ENCODE results near the gene HRK. TPM values are rescaled to one million over a fixed set of nuclear protein-coding genes. Genes with fewer than 3 reads are reported as not detected.
"Not testable (repeated sequence)": the region's sequence is repeated elsewhere in the genome, so short reads cannot be mapped to it uniquely, and the experiment has no call there.

Gene HRK
- total RNA-seq, 2 donors from 2014 or later = 0.05 to 0.09 TPM

- ATAC-seq = no peak
- intact Hi-C loops (cut with DNase I) = no loop called here
Observed at GRCh38 chr12:116835484-116835883, 45.8 kb downstream of the HRK start.

GRCh38 chr12:116833474-116833873 is 47.8 kb downstream of the HRK start:
- DNase-seq (no peak), ATAC-seq (no peak)
- intact Hi-C loops (cut with DNase I) = no loop called here

More at GRCh38 chr12:116835484-116835883, 45.8 kb downstream of the HRK start:
- no peak for DNase-seq

GRCh38 chr12:116832353-116832752 is 48.9 kb downstream of the HRK start:
- DNase-seq = no peak
- intact Hi-C loops (cut with DNase I) = no loop called here
- no peak for ATAC-seq

DNA sequence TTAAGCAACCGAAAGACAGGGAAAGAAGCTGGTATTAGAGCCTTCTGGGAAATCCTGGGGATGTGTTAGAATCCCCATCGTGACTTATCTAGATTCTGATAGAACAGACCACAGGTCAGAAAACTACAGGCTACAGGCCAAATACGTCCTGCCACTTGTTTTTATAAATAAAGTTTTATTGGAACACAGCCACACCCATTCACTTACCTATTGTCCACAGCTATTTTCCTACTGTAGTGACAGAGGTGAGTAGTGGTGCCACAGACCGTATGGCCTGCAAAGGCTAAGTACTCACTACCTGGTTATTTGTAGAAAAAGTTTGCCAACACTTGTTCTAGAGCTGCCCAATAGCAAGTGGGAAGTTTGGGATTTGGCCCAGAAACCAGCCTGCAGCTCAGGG is 53.8 kb downstream of the HRK start:
- DNase-seq = no peak
- intact Hi-C loops (cut with DNase I) = no loop called here
- no peak for ATAC-seq

DNA sequence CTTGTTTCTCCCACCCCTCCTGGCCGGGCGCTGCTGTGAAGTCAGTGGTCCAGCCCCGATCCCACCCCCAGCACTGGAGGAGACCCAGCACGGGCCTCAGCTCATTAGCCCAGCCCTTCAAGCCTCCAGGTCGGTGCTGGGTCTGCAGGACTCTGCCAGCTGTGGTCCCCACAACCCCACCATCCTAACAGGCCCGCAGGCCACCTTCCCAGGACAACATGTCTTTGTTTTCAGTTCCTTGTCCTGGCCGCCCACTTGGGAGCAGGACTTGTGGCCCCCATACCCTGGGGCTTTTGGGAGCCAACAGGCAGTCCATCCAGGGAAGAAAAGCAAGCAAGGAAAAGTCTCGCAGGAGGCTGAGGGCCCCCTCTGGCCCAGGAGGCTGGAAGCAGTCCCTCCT is 60.0 kb downstream of the HRK start:
- ATAC-seq = no peak
- intact Hi-C loops (cut with DNase I) = no loop called here
- no peak for DNase-seq

DNA sequence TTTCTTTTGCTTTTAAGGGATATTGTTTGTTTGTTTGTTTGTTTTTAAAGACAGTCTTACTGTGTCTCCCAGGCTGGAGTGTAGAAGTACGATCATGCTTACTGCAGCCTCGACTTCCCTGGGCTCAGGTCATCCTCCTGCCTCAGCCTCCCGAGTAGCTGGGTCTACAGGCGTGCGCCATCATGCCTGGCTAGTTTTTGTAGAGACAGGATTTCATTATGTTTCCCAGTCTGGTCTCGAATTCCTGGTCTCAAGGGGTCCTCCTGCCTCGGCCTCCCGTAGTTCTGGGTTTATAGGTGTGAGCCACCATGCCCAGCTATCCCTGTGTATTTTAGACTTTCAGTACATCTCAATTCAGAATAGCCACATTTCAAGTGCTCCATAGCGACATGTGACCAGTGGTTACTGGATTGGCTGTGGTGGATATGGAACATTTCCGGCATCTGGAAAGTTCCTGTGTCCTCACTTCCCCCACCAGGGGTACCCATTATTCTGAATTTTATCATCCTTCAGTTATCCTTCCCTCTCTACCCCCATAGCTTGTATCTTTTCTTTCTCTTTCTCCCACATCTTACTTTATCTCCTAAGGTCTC is 61.1 kb downstream of the HRK start:
- DNase-seq (peak; percentile 28), ATAC-seq (no peak)
- intact Hi-C loops (cut with DNase I) = no loop called here

DNA sequence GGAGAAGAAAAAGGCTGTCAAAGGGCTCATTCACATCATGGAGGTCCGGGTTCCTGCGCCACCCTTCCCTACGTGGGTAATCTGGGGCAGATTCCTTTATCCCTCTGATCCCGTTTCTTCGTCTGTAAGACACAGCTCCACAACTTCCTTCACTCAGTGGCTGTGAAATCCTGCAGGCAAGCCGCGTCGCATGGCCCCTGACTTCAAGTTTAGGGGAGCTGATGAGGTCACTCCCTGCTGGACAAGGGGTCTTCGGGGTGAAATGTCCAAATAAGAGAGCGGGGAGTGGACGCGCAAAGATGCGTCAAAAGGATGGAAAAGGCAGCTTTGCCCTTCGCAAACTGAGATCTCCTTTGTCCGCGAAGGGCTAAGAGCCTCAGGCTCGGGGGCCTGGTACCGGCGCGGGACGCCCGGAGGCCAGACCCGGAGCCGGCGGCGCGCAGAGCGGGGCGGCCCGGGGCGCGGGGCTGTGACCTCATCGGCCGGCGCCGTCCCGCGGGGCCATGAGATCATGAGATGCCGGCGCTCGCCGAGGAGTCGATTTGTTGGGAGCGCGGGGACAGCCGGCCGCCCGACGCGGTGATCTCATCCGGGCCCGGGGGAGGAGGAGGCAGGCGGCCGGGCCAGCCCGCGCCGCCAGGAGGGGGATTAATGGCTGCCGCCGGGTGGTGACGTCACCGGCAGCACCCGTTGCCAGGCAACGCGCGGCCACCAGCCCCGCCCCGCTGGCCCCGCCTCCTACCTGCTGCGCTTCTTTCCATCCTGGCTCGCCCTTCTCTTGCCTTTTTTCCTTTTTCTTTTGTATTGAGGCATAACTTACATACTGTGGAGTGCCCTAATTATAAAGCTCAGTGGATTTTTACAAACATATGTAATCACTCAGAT is 62.1 kb downstream of the HRK start:
- ATAC-seq (peak; percentile 98), DNase-seq (peak; percentile 93)
- intact Hi-C loops (cut with DNase I) = loop anchor here in 1 of 2 donors (2.0 kb wide), 1 partner anchor 80 kb away; the partner anchor contains the start of genes RNFT2 and SPRING1

GRCh38 chr12:116818341-116818856 is 62.8 kb downstream of the HRK start:
- ATAC-seq (peak; percentile 23 to 37), DNase-seq (peak; percentile 70)
- intact Hi-C loops (cut with DNase I) = loop anchor here in 1 of 2 donors (2.0 kb wide), 1 partner anchor 80 kb away; the partner anchor contains the start of genes RNFT2 and SPRING1

DNA sequence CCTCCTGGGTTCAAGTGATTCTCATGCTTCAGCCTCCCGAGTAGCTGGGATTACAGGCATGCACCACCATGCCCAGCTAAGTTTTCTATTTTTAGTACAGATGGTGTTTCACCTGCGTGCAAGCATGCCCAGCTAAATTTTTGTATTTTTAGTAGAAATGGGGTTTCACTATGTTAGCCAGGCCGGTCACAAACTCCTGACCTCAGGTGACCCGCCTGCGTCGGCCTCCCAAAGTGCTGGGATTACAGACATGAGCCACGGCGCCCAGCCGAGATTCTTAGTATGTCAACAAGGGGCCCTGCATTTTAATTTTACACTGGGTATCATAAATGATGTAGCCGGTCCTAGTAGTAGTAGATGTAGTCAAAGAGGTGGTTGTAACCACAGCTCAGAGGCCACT is 66.5 kb downstream of the HRK start:
- DNase-seq; ATAC-seq; intact Hi-C loops (cut with DNase I): not testable (repeated sequence)

DNA sequence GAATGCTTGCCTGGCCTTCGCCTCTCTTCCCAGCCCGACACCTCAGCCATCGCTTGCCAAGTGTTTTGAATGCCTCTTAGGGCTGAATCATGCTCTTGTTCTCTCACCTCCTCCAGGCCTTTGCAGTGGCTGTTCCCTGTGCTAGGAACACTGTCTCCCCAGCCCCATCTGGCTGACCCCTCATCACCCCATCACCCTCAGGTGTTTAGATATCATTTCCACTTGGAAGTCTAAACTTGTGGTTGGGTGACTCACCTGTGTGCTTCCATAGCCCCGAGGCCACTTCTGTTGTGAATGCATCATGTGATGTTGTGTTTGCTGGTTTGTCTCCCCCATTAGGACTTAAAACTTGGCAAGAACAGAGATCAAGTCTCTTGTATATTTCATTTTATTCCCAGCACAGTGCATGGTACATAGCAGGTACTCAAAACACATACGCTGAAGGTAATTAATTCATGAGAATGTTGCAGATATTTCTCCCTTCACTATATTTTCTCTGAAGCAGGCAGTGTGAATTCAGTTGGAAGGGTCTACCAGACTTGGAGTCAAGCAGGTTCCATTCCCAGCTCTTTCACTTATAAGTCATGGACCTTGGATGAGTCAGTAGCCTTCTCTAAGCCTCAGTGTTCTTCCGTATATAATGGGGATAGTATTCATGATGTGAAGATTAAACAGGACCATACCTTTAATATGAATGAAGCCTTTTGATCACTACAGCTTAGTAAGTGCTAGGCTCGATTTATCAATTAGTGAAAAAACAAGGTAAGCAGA is 67.8 kb downstream of the HRK start:
- DNase-seq (no peak), ATAC-seq (no peak)
- intact Hi-C loops (cut with DNase I) = no loop called here

DNA sequence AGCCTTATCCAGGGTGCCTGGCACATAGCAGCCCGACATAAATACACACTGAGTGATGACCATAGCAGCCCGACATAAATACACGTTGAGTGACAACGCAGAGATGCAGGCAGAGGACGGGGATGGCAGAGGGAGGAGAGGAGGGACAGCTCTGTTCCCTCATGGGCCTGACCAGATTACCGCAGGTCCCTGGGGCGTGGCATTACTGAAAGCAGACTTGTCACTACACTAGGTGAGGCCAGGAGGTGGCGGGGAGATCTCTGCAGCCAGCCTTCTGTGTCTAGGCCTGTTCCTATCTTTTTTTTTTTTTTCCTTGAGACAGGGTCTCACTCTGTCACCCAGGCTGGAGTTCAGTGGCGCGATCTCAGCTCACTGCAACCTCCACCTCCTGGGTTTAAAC is 69.0 kb downstream of the HRK start:
- intact Hi-C loops (cut with DNase I) = no loop called here
- DNase-seq (no peak), ATAC-seq (no peak)

DNA sequence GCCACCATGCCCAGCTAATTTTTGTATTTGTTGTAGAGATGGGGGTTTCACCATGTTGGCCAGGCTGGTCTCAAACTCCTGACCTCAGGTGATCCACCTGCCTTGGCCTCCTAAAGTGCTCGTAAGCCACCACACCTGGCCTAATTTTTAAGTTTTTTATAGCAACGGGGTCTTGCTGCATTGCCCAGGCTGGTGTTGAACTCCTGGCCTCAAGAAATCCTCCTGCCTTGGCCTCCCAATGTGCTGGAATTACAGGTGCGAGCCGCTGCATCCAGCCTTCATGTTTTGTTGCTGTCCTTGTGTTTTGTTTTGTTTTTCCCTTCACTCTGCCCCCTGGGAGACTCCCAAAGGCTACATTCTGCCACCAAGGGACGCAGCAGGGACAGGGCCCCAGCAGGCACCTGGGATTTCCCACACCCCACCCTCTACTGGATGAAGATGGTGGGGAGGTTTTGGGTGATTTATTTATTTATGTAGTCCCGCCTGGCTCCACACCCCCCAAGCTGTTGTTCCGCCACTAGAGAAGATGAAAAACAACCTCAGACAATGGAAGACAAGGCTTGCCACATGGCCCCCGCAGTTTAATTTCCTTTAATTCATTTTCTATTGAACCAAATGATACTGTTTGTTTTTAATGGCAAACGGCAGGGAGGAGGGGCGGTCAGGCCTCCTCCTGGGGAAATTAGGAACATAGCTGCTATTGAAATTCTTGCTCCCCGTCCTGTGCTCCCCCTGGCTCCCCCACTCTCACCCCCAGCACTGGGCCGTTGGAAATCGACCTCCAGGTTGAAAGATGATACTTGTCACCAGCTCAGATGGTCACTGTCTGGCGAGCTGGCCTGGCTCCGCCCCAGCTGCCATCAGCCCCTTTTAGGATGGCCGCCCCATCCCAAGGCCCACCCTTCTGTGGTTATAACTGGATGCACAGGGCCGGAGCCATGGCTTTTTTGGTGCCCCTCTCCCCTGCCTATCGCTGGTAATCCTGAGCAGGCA is 72.8 kb downstream of the HRK start:
- intact Hi-C loops (cut with DNase I) = no loop called here
- DNase-seq = no peak
- no peak for ATAC-seq

GRCh38 chr12:116807546-116807945 is 73.7 kb downstream of the HRK start:
- DNase-seq (no peak), ATAC-seq (no peak)
- intact Hi-C loops (cut with DNase I) = no loop called here

DNA sequence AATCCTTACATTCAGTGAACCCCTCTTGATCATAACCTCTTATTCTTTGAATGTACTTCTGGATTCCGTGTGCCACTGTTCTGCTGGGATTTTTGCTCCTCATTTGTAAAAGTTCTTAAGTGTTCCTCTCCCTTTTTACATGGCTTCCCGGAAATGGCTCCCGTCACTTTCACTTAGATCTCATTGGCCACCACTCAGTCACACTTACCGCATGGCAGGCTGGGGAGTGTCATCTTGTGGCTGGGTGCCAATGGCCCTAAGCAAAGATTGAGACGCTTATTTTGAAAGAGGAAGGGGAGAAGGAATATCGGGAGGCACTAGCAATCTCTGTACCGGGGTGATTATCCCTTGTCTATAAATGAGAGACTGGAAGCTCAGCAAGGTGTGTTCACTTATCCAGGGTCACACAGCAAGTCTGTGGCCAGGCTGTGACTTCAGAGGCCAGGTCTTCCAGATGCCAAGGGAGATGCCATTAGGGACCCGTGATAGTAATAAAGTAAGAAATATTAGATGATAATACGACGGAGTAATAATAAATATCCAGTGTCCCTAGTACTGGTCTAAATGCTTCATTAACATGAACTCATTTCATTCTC is 74.3 kb downstream of the HRK start:
- intact Hi-C loops (cut with DNase I) = no loop called here

More for the DNA sequence above, 74.3 kb downstream of the HRK start:
- DNase-seq (no peak), ATAC-seq (no peak)

Data from left cardiac atrium (tissue), 4 donors.